ENCODE measurements around the gene ZC3H4.

ZC3H4 gene

GRCh38 chr19:47044946-47045866, 68.4 kb downstream of the ZC3H4 start:
- no peak for DNase-seq

GRCh38 chr19:47040869-47041268, 72.7 kb downstream of the ZC3H4 start:
- DNase-seq, result no peak

GRCh38 chr19:47039239-47039874, 74.2 kb downstream of the ZC3H4 start:
- DNase-seq, result no peak

- no peak for DNase-seq
Measured at GRCh38 chr19:47037766-47038165, 75.8 kb downstream of the ZC3H4 start.

- peak; percentile 65 for DNase-seq
Measured at GRCh38 chr19:47036097-47036651, 77.4 kb downstream of the ZC3H4 start.

DNA sequence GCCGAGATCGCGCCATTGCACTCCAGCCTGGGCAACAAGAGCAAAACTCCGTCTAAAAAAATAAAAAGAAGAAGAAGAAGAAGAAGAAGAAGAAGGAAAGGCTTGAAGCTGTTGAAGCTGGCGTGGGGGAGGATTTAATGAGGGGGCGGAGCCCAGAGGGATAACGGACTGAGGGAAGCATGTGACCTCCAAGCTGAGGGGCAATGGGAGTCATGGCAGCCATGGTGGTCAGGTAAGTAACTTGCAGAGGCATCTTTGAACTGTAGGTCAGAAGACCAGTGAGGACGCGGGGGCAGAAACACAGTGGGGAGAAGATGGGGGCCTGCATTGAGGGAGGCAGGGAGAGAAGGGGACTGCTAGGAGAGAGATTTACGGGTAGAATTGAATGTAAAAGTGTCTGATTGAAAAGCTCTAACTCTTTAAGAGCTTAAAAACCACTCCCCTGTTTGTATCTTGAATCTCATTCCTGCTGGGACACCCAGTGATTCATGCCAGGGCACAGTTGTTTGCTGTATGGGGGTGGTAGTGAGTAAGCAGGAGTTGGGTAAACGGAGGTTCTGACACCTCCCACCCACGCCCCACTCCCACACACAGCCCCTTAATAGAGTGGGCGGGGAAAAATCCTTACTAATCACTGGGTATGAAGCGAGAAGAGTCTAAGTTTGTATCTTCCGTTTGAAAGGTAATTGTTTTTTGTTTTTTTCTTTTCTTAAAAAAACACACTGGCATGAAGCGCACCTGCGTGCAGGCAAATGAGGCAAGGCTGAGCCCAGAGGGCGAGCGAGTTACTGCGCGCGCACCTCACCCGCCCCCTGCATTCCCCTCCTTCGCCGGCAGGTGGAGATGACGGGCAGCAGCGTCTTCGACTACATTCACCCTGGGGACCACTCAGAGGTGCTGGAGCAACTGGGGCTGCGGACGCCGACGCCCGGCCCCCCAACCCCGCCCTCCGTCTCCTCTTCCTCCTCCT, 78.2 kb downstream of the ZC3H4 start:
- peak; percentile 82 for DNase-seq

GRCh38 chr19:47032171-47032811, 81.3 kb downstream of the ZC3H4 start:
- peak; percentile 81 for DNase-seq

DNA sequence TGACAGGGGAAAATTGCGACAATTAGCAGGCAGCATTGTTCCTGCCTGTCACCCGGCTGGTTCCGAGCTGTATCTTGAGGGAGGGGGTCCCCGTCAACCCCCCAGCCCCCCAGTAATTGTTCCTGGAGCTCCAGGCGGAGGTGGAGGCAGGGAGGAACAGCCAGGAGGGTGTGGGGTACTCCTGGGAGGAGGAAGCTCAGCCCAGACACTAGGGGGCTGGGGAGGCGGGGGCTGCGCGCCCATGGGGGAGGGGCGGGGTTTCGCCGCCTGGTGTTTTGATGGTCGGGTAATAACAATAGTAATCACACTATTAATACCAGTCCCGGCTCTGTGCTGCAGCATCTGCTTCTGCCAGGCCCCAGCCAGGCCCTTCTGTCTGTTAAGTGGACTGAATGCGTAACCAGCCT, 85.4 kb downstream of the ZC3H4 start:
- peak; percentile 35 for DNase-seq

GRCh38 chr19:47027586-47028088, 85.9 kb downstream of the ZC3H4 start:
- DNase-seq, result no peak

- no peak for DNase-seq
Measured at GRCh38 chr19:47026889-47027288, 86.7 kb downstream of the ZC3H4 start.

DNA sequence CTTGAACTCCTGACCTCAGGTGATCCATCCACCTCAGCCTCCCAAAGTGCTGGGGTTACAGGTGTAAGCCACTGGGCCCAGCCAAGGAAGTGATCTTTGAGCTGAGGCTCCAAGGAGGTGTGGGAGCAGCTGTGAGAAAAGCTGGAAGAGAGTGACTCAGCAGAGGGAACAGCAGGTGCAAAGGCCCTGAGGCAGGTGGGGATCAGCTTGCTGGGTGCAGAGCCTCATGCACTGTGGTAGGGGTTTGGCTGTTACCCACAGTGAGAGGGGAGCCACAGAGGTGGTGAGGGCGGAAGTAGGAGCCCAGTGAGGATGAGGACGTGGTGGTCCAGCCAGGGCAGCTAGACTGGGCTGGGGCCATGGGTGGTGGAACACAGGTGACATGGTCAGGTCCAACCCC, 87.4 kb downstream of the ZC3H4 start:
- DNase-seq, result no peak

DNA sequence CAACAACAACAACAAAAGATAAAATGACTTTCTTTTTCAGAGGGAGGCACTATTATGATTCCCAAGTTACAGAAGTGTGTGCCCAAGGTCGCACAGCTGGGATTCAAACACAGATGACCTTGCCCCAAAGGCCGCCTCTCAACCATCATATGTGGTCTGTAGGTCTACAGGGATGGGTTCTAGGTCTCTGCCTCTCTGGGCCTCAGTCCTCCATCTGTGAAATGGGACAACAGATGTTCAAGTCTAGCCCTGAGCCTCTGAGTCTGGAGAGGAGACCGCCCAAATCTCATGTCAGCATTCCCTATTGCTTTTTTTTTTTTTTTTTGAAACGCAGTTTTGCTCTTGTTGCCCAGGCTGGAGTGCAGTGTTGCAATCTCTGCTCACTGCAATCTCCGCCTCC, 89.1 kb downstream of the ZC3H4 start:
- no peak for DNase-seq

GRCh38 chr19:47023448-47023794, 90.2 kb downstream of the ZC3H4 start:
- DNase-seq, result no peak

GRCh38 chr19:47022541-47023447, 90.8 kb downstream of the ZC3H4 start:
- peak; percentile 38 for DNase-seq

DNA sequence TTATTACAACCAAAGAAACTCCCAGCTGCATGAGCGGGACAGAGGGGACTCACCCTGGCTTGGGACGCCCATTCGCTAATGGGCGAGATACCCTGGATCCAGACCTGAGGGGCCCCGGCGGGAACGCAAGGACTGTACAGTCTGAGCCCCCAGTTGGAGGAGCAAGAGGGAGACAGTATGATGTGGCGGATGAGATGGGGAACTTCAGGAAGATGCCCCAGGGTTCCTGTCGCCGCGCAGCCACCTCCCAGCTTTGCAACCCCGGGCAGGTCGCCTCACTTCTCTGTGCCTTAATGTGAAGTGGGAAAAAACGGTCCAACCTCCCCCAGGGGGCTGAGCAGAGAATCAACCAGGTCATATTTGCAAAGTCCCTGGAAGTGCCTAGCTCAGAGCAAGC, 91.4 kb downstream of the ZC3H4 start:
- no peak for DNase-seq

DNA sequence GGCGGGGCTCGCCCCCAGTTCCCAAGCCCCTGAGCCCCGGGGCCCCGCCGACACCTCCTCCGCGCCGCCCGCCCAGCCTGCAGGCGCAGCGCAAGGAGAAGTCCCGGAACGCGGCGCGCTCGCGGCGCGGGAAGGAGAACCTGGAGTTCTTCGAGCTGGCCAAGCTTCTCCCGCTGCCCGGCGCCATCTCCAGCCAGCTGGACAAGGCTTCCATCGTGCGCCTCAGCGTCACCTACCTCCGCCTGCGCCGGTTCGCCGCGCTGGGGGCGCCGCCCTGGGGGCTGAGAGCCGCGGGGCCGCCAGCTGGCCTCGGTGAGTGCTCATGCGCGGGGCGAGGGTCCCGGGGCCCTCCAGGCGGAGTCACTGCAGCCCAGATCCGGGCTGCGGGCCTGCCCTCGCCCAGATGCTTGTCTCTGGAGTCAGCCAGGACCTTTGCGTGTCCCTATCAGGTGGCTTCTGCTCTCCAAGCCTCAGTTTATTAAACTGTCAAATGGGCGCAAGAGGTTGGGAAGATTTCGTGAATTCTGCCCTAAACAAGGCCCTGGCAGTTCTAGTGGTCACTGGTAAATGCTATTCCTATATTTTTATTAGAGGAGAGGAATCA, 91.9 kb downstream of the ZC3H4 start:
- peak; percentile 36 for DNase-seq

- no peak for DNase-seq
Measured at GRCh38 chr19:47020992-47021496, 92.5 kb downstream of the ZC3H4 start.

GRCh38 chr19:47020132-47020805, 93.3 kb downstream of the ZC3H4 start:
- no peak for DNase-seq

DNA sequence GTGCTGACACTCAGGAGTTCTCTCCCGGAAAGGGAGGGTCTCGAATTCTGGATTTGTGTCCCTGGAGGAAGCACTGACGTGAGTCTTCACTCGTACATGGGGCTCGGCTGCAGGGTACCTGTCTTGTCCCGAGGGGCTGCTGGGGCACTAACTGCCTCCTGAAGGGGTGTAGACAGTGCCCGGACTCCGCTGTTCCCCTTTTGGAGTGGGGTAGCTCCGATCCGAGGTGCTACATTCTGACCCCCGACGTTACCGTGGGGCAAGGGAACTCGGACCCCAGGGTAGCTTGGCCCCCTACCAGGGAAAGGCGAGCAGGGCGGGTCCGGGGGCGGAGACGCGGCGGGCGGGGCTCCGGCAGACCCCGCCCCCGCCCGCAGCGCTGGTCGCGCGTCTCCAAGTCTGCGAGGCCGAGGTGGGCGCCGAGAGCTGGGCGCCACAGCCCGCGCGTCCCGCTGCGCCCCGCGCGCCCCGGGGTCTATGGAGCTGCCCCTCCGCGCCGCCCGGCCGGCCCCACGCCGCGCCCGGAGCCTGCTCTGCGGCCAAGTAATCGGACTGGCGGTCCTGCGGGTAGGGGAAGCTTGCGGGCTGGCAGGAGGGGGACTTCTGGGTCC, 94.0 kb downstream of the ZC3H4 start, which contains the start of gene NPAS1:
Gene NPAS1, plus strand, starts transcription at position 407 of the 611 bp plus-strand sequence. CDS start 1,211 bp downstream, outside the sequence.
- no peak for DNase-seq

All from NCI-H146 (cell line).